GM12878 (cell line): ENCODE measurements around the gene CORO2B. TPM values are rescaled to one million over a fixed set of nuclear protein-coding genes. Genes with fewer than 3 reads are reported as not detected.

Experiments used
- ATAC-seq: fragments of 200-7000 bp; cut with Tn5 transposase; 3 replicates; pipeline ENCODE4 v1.9.1; 2020; ENCODE audit warnings: mild to moderate bottlenecking, moderate library complexity
- BruUV-seq: library from RNA; stranded (reverse); fragments of 400-500 nt; replicated peaks from 2 replicates; lab custom pipeline; 2021; lab: Mats Ljungman, UMichigan
- CTCF ChIA-PET: fragments of 300-600 bp; sonication (Branson Sonifier 250); formaldehyde crosslinking; extraction: SDS; loops from one replicate; lab custom pipeline; 2021; ENCODE audit warnings: inconsistent platforms; lab: Yijun Ruan, JAX
- POLR2A ChIA-PET: fragments of 350-600 bp; formaldehyde crosslinking; extraction: SDS; loops from one replicate; lab custom pipeline; 2021; ENCODE audit warnings: inconsistent platforms; lab: Charles Lee
- RAD21 ChIA-PET: fragments of 300-600 bp; sonication (Branson Sonifier 250); formaldehyde crosslinking; loops from one replicate; lab custom pipeline; 2023; ENCODE audit warnings: antibody characterized with exemption; ENCODE audit not compliant: unreplicated experiment; lab: Charles Lee
- SMC1A ChIA-PET: fragments of 300-600 bp; sonication (Branson Sonifier 250); formaldehyde crosslinking; loops from one replicate; lab custom pipeline; 2023; ENCODE audit not compliant: unreplicated experiment, uncharacterized antibody; lab: Charles Lee
- DNase-seq: peaks from one replicate; pipeline ENCODE4 v3.0.0-alpha.2; 2011; ENCODE audit warnings: low read depth, low spot score
- FAIRE-seq: peaks from 3 replicates; lab custom pipeline; 2011; peaks lifted over from hg19 to GRCh38; lab: Jason Lieb, UNC
- H2AFZ ChIP-seq: 2 replicates; pipeline ENCODE4 v1.6.0; 2011; ENCODE audit warnings: low read depth, low read length, control low read depth; ENCODE audit not compliant: control insufficient read depth
- H3K27ac ChIP-seq: 2 replicates; pipeline ENCODE4 v1.5.1; 2011; ENCODE audit warnings: control low read depth; ENCODE audit not compliant: control insufficient read depth, insufficient read depth
- H3K27me3 ChIP-seq, 2 experiments: replicated peaks in 1 of 2; 2 replicates each; pipeline versions ENCODE4 v1.6.0 to v1.6.1; 2011; ENCODE audit warnings: low read length in 1 of 2; ENCODE audit not compliant: control insufficient read depth in 2 of 2, insufficient read depth in 2 of 2
- H3K36me3 ChIP-seq, 2 experiments: 2 replicates each; pipeline ENCODE4 v1.5.1; 2011; ENCODE audit warnings: low read length in 1 of 2; ENCODE audit not compliant: control insufficient read depth in 2 of 2, insufficient read depth in 2 of 2
- H3K4me1 ChIP-seq: 2 replicates; pipeline ENCODE4 v1.6.1; 2011; ENCODE audit warnings: mild to moderate bottlenecking, low read length, moderate library complexity, mixed read lengths; ENCODE audit not compliant: control insufficient read depth, insufficient read depth
- H3K4me2 ChIP-seq: 2 replicates; pipeline ENCODE4 v1.6.0; 2011; ENCODE audit warnings: control low read depth; ENCODE audit not compliant: control insufficient read depth, insufficient read depth
- H3K4me3 ChIP-seq: fragments of 200-600 bp; sonication (generic); 2 replicates; pipeline ENCODE4 v1.5.1; 2016
- H3K79me2 ChIP-seq: 2 replicates; pipeline ENCODE4 v1.6.0; 2011; ENCODE audit warnings: low read length; ENCODE audit not compliant: control insufficient read depth, insufficient read depth
- H3K9ac ChIP-seq: 2 replicates; pipeline ENCODE4 v1.8.0; 2011; ENCODE audit warnings: low read length, control low read depth, mixed read lengths; ENCODE audit not compliant: control insufficient read depth, insufficient read depth
- H3K9me3 ChIP-seq: replicated peaks from 3 replicates; pipeline ENCODE4 v1.5.1; 2011; ENCODE audit warnings: mild to moderate bottlenecking, low read length; ENCODE audit not compliant: control insufficient read depth, insufficient read depth
- H4K20me1 ChIP-seq: 2 replicates; pipeline ENCODE4 v1.6.0; 2011; ENCODE audit not compliant: control insufficient read depth, insufficient read depth
- EP300 ChIP-seq, 2 experiments: fragments of 150-350 bp in 1 of 2; IDR thresholded peaks; 2 replicates each; pipeline ENCODE4 v1.6.1; 2011 to 2012; ENCODE audit warnings: low read depth in 2 of 2, low read length in 2 of 2, borderline replicate concordance in 1 of 2, improper control_type of control experiment in 1 of 2, inconsistent platforms in 1 of 2; ENCODE audit not compliant: control insufficient read depth in 1 of 2
- ETV6 ChIP-seq, 2 experiments: fragments of 450-650 bp in 1 of 2; IDR thresholded peaks in 1 of 2; conservative IDR thresholded peaks in 1 of 2; 2 replicates each; pipeline ENCODE4 v1.6.1; 2014; ENCODE audit warnings: antibody characterized with exemption in 1 of 2, borderline replicate concordance in 1 of 2, low read depth in 1 of 2, mild to moderate bottlenecking in 1 of 2, moderate library complexity in 1 of 2
- HDGF ChIP-seq: fragments of 450-650 bp; IDR thresholded peaks from 2 replicates; pipeline ENCODE4 v1.6.1; 2016; ENCODE audit warnings: antibody characterized with exemption
- JUND ChIP-seq: IDR thresholded peaks from 2 replicates; pipeline ENCODE4 v1.6.1; 2012; ENCODE audit warnings: low read depth, mild to moderate bottlenecking, low read length, improper control_type of control experiment, moderate library complexity
- MTA3 ChIP-seq: IDR thresholded peaks from 2 replicates; pipeline ENCODE4 v1.6.1; 2012; ENCODE audit warnings: low read length, inconsistent platforms, borderline replicate concordance
- NBN ChIP-seq: fragments of 450-650 bp; IDR thresholded peaks from 2 replicates; pipeline ENCODE4 v1.6.1; 2016
- NFYB ChIP-seq: IDR thresholded peaks from 2 replicates; pipeline ENCODE4 v1.6.1; 2011; ENCODE audit warnings: low read depth, mild to moderate bottlenecking, low read length, improper control_type of control experiment, moderate library complexity; ENCODE audit not compliant: insufficient read depth
- SRF ChIP-seq, 2 experiments: IDR thresholded peaks; 2 replicates each; pipeline ENCODE4 v1.6.1; 2011; ENCODE audit warnings: low read depth in 2 of 2, low read length in 2 of 2, mild to moderate bottlenecking in 1 of 2, moderate library complexity in 1 of 2
- TCF12 ChIP-seq: IDR thresholded peaks from 2 replicates; pipeline ENCODE4 v1.6.1; 2011; ENCODE audit warnings: low read depth, mild to moderate bottlenecking, low read length
- ZNF592 ChIP-seq: fragments of 450-650 bp; IDR thresholded peaks from 2 replicates; pipeline ENCODE4 v1.6.1; 2017; ENCODE audit warnings: mild to moderate bottlenecking, moderate library complexity
- ZZZ3 ChIP-seq: IDR thresholded peaks from 2 replicates; pipeline ENCODE4 v1.6.1; 2011; ENCODE audit warnings: low read depth; ENCODE audit not compliant: control insufficient read depth, insufficient read length
- WGBS: methylation state at CpG from one replicate; pipeline ENCODE4 v1.1.6; 2016; ENCODE audit warnings: low lambda C conversion rate; ENCODE audit not compliant: insufficient replicate concordance, insufficient coverage; ENCODE audit errors: missing lambda C conversion rate; 5-methylcytosine and 5-hydroxymethylcytosine counted together
- in situ Hi-C: fragments of 300-500 bp; cut with MboI; formaldehyde crosslinking; loops from 9 replicates; pipeline ENCODE4 v1.14.3; 2018; ENCODE audit warnings: mixed read lengths
- intact Hi-C: fragments of 100-400 bp; cut with micrococcal nuclease; formaldehyde crosslinking; loops from one replicate; pipeline ENCODE4 v1.14.2; 2022; ENCODE audit not compliant: unreplicated experiment
- polyA plus RNA-seq, 11 experiments: library from polyadenylated mRNA; depleted of rRNA in 4 of 11; unstranded in 6 of 11; stranded (reverse) in 5 of 11; fragments of >200 nt; fragmentation: Nextera tagmentation in 4 of 11; fragmentation: Illumina TruSeq in 1 of 11; extraction: Ambion mirVana in 4 of 11; extraction: Trizol in 1 of 11; gene quantifications; 1 replicate in 1 of 11; 2 replicates in 10 of 11; pipeline versions ENCODE4 v1.2.1 to v1.2.3, GENCODE V29; 2011 to 2016; ENCODE audit warnings: inconsistent platforms in 2 of 11, missing spikeins in 2 of 11, low read depth in 1 of 11
- total RNA-seq, 4 experiments: library from RNA; depleted of rRNA in 3 of 4; stranded (reverse); fragments of >200 nt in 3 of 4; fragmentation: Illumina TruSeq in 1 of 4; extraction: Trizol in 1 of 4; gene quantifications; 2 replicates each; pipeline versions ENCODE4 v1.2.1 to v1.2.3, GENCODE V29; 2013 to 2021

CORO2B gene
- total and polyA plus RNA-seq, 10 of the 15 experiments (the other 5 are each of a cell fraction or from before 2014, with no cell fraction given), result 0.05 to 0.73 (median 0.13) TPM; not detected in 4

GRCh38 chr15:68683026-68683425 is 104.2 kb downstream of the CORO2B start:
- RAD21 ChIA-PET, result no interaction called here
- Histone ChIP-seq H3K79me2 (no peaks in the 10 kb centered on the region), H4K20me1 (no peaks in the 10 kb centered on the region), H3K9ac (no peak overlapping the region), H3K4me2 (no peak overlapping the region), H3K36me3 (no peaks in the 10 kb centered on the region), H3K27me3 (0 out of 4 replicates have a peak, but pooled peaks cover 0 to 5% of the 10 kb centered on the region in 2 experiments), H3K4me1 (no peaks in the 10 kb centered on the region), H2AFZ (no peak overlapping the region), H3K4me3 (no peak overlapping the region), H3K27ac (no peak overlapping the region), H3K9me3 (no peaks in the 10 kb centered on the region)
- TF ChIP-seq EP300 (IDR thresholded peaks at IDR 0.05; ENCODE audit: borderline replicate concordance in 1 of 2, control insufficient read depth in 1 of 2, low read depth in 2 of 2, low read length in 2 of 2), result no peak
- no peak for TF ChIP-seq ETV6 (conservative IDR thresholded peaks at IDR 0.05 in 1 of 2, IDR thresholded peaks at IDR 0.05 in 1 of 2; ENCODE audit: borderline replicate concordance in 1 of 2, low read depth in 1 of 2)
- SMC1A ChIA-PET, result no interaction called here
- POLR2A ChIA-PET, result no interaction called here
- in situ Hi-C loops (no loop called here), intact Hi-C loops (no loop called here)
- CTCF ChIA-PET, result interaction anchor here (3.9 kb wide), 1 partner anchor 9 kb away, joined by 17 read pairs; no protein-coding TSS in a partner anchor
- 37% methylated on average over 8 of the region's 8 CpGs for WGBS
- no TSS peak for BruUV-seq
- FAIRE-seq (no peak), DNase-seq (no peak), ATAC-seq (no peak)

- no peak overlapping the region for H3K4me3 ChIP-seq
- no peaks in the 10 kb centered on the region for H3K4me1 ChIP-seq
- H3K79me2 ChIP-seq, result no peaks in the 10 kb centered on the region
- ChIA-PET RAD21 (no interaction called here), POLR2A (no interaction called here), SMC1A (no interaction called here), CTCF (interaction anchor here (3.9 kb wide), 1 partner anchor 9 kb away, joined by 17 read pairs; no protein-coding TSS in a partner anchor)
- in situ Hi-C loops (no loop called here), intact Hi-C loops (no loop called here)
- no peak overlapping the region for H3K4me2 ChIP-seq
- H2AFZ ChIP-seq, result no peak overlapping the region
- H3K27ac ChIP-seq, result no peak overlapping the region
- no peaks in the 10 kb centered on the region for H3K9me3 ChIP-seq
- H3K9ac ChIP-seq, result no peak overlapping the region
- DNase-seq (no peak), FAIRE-seq (no peak), ATAC-seq (no peak)
- WGBS, result 0% methylated on average over 2 of the region's 2 CpGs
- BruUV-seq, result no TSS peak
- no peaks in the 10 kb centered on the region for H3K36me3 ChIP-seq
- H3K27me3 ChIP-seq, result 0 out of 4 replicates have a peak, but pooled peaks cover 0 to 5% of the 10 kb centered on the region in 2 experiments
- H4K20me1 ChIP-seq, result no peaks in the 10 kb centered on the region
- TF ChIP-seq EP300 (IDR thresholded peaks at IDR 0.05; ENCODE audit: borderline replicate concordance in 1 of 2, control insufficient read depth in 1 of 2, low read depth in 2 of 2, low read length in 2 of 2) (no peak), SRF (IDR thresholded peaks at IDR 0.05; ENCODE audit: low read depth in 2 of 2, low read length in 2 of 2) (no peak), NBN (no peak), ZNF592 (no peak), JUND (no peak), NFYB (no peak), HDGF (no peak), TCF12 (no peak), MTA3 (no peak), ZZZ3 (no peak)
These were observed 104.8 kb downstream of the CORO2B start for GRCh38 chr15:68683551-68683950.
